Chondrocyte (in vitro differentiated cells): Measurements from ENCODE around the gene ZNF773. TPM values are rescaled to one million over a fixed set of nuclear protein-coding genes. Genes with fewer than 3 reads are reported as not detected.
"Not testable (repeated sequence)": the region's sequence is repeated elsewhere in the genome, so short reads cannot be mapped to it uniquely, and the experiment has no call there.

Experiments used
- DNase-seq: peaks from one replicate; pipeline ENCODE4 v3.0.0; 2021; ENCODE audit warnings: mixed read lengths, low spot score
- H3K27ac Mint-ChIP-seq: one replicate; pipeline ENCODE4 v1.8.0; 2021; ENCODE audit warnings: mild to moderate bottlenecking, moderate library complexity, mixed read lengths; ENCODE audit not compliant: unreplicated experiment
- H3K27me3 Mint-ChIP-seq: 2 replicates; pipeline ENCODE4 v1.8.0; 2021; ENCODE audit warnings: low read depth, mixed read lengths
- H3K36me3 Mint-ChIP-seq: 2 replicates; pipeline ENCODE4 v1.8.0; 2021; ENCODE audit warnings: low read depth, mixed read lengths
- H3K4me1 Mint-ChIP-seq: 2 replicates; pipeline ENCODE4 v1.8.0; 2021; ENCODE audit warnings: low read depth, mild to moderate bottlenecking, mixed read lengths
- H3K4me3 Mint-ChIP-seq: one replicate; pipeline ENCODE4 v1.8.0; 2021; ENCODE audit warnings: mild to moderate bottlenecking, moderate library complexity, mixed read lengths; ENCODE audit not compliant: unreplicated experiment
- H3K9me3 Mint-ChIP-seq: 2 replicates; pipeline ENCODE4 v1.8.0; 2021; ENCODE audit warnings: low read depth, mixed read lengths
- total RNA-seq: library from RNA; stranded (reverse); gene quantifications from 3 replicates; pipeline ENCODE4 v1.2.1, GENCODE V29; 2021
- TF ChIP-seq, protein P1 (sequence below): fragments of 200-600 bp; sonication (generic); IDR thresholded peaks from 2 replicates; pipeline ENCODE4 v1.5.0; 2021; ENCODE audit warnings: antibody characterized with exemption, mild to moderate bottlenecking, moderate library complexity

The ZNF773 gene
- total RNA-seq, 1 donor from 2014 or later = 8.7 TPM

DNA sequence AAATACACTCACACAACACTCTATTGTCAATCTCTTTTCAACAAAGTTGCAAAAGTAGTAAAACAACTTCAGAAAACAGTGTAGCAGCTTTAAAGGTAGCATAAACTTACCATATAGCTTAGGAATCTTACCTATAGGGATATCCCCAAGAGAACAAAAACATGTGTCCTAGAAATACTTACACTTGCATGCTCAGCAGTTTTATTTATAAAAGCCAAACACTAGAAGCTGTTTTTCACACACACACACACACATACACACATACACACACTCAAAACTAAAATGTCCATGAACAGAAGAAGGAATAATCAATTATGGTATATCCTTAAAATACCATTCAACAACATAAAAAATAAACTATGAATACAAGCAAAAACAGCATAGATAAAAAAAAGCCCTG lies 11.7 kb downstream of the ZNF773 start:
- Mint-ChIP-seq H3K36me3 (peaks cover 74% of the 10 kb centered on the region), H3K9me3 (peaks cover 71% of the 10 kb centered on the region), H3K4me3 (no peak overlapping the region), H3K27me3 (no peaks in the 10 kb centered on the region), H3K27ac (no peak overlapping the region), H3K4me1 (no peaks in the 10 kb centered on the region)
- TF ChIP-seq, protein P1, sequence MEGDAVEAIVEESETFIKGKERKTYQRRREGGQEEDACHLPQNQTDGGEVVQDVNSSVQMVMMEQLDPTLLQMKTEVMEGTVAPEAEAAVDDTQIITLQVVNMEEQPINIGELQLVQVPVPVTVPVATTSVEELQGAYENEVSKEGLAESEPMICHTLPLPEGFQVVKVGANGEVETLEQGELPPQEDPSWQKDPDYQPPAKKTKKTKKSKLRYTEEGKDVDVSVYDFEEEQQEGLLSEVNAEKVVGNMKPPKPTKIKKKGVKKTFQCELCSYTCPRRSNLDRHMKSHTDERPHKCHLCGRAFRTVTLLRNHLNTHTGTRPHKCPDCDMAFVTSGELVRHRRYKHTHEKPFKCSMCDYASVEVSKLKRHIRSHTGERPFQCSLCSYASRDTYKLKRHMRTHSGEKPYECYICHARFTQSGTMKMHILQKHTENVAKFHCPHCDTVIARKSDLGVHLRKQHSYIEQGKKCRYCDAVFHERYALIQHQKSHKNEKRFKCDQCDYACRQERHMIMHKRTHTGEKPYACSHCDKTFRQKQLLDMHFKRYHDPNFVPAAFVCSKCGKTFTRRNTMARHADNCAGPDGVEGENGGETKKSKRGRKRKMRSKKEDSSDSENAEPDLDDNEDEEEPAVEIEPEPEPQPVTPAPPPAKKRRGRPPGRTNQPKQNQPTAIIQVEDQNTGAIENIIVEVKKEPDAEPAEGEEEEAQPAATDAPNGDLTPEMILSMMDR = no peak
- DNase-seq = no peak

DNA sequence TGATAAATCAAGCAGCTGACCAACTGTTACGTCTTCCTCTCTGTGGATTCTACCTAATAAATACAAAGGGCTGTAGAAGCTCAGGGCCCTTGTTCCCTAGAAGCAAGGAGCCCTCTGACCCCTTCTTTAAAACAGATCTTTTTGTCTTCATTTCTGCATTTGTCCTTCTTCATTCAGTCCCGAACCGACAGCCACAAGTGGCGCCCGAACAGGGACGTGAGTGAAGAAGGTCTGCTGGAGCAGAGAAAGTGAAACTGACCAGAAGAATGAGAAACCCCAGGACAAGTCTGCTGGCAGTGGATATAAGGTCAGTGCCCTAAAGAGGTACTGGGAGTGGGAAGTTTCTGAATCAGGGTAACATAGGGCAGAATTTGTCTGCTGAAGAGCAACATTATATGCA lies 13.1 kb downstream of the ZNF773 start:
- TF ChIP-seq, protein P1 = no peak
- H3K9me3 Mint-ChIP-seq = peaks cover 74% of the 10 kb centered on the region
- no peaks in the 10 kb centered on the region for H3K27me3 Mint-ChIP-seq
- no peak overlapping the region for H3K27ac Mint-ChIP-seq
- no peak for DNase-seq
- H3K4me1 Mint-ChIP-seq = no peaks in the 10 kb centered on the region
- H3K36me3 Mint-ChIP-seq = peaks cover 65% of the 10 kb centered on the region
- H3K4me3 Mint-ChIP-seq = no peak overlapping the region

DNA sequence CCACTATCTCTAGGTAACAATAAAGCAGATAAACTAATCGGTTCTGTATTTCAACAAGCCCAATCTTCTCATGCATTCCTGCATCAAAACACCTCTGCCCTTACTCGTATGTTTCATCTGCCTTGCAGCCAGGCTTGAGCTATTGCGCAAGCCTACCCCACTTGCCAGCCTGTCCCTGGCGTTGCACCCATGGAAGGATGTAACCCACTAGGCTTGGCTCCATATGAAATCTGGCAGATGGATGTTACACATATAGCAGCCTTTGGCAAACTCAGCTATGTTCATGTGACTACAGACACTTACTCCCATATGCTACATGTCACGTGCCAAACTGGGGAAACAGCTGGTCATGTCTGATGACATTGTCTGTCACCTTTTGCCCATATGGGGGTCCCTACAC lies 15.5 kb downstream of the ZNF773 start:
- H3K9me3 Mint-ChIP-seq = peaks cover 62% of the 10 kb centered on the region
- no peaks in the 10 kb centered on the region for H3K4me1 Mint-ChIP-seq
- H3K27me3 Mint-ChIP-seq = no peaks in the 10 kb centered on the region
- no peak overlapping the region for H3K4me3 Mint-ChIP-seq
- no peak for DNase-seq
- TF ChIP-seq, protein P1 = no peak
- no peak overlapping the region for H3K27ac Mint-ChIP-seq
- H3K36me3 Mint-ChIP-seq = peaks cover 47% of the 10 kb centered on the region

DNA sequence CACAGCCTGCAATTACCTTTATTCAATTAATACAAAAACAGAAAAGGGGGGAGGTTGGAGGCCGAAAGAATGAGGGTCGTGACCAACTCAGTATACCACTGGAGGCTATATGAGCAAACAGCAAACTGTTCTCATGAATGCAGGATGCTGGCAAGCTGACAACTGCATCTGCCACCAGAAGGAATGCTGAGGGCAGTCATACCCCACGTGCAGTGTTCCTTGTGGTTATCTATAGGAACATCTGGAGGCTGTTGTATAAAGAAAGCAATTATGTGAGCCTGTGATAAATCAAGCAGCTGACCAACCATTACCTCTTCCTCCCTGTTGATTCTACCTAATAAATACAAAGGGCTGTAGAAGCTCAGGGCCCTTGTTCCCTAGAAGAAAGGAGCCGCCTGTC lies 18.3 kb downstream of the ZNF773 start:
- not testable (repeated sequence) for H3K4me3 Mint-ChIP-seq, H3K4me1 Mint-ChIP-seq, H3K27me3 Mint-ChIP-seq, DNase-seq, H3K27ac Mint-ChIP-seq
- Mint-ChIP-seq H3K36me3 (peaks cover 35% of the 10 kb centered on the region), H3K9me3 (peaks cover 50% of the 10 kb centered on the region)

DNA sequence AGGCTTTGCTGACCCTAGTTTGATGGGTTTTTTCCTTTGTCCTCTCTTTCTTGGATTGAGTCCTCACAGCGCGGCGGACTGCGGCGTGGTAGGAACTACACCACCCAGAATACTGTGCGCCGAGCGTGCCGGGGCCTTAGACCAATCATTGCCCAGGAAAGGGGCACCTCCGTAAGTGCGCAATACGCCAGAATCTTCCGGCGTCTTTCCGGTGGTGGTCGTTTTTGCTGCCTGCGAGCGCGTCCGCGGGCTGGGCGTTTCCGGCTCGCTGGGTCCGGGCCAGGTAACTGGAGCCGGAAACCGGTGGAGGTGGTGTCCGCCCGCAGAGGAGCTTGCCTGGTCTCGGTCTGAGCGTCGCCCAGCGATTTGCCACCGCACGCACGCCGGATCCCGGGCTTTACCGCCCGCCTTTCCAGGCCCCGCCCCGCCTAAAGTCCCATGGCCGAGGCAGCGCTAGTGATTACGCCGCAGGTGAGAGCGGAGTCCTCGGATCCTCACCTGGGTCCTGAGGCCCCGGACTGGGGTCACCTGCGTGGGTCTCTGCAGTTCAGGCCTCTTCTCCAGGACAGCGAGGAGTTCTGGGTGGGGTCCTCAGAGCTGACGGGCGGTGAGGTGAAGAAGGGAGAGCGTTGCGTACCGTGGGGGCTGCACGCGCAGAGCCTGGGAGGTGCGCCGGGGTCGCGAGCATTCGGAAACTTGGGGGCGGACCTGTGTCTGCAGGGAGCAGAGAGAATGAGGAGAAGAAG lies 27.6 kb downstream of the ZNF773 start, which contains the start of gene ZNF549:
Gene ZNF549, plus strand, starts transcription at position 221 of the 746 bp plus-strand sequence. Its CDS starts 218 bp downstream, at position 439.
- TF ChIP-seq, protein P1 = no peak
- Mint-ChIP-seq H3K4me3 (peak within 1 kb of the TSS; percentile 95), H3K4me1 (peaks cover 19% of the 10 kb centered on the region), H3K27ac (peak within 1 kb of the TSS; percentile 78), H3K36me3 (peaks cover 25% of the 10 kb centered on the region), H3K9me3 (peaks cover 30% of the 10 kb centered on the region), H3K27me3 (no peaks in the 10 kb centered on the region)
- DNase-seq = peak; percentile 97
